Colonic mucosa (tissue), 4 donors: ENCODE results near the gene PCBD1. TPM values are rescaled to one million over a fixed set of nuclear protein-coding genes. Genes with fewer than 3 reads are reported as not detected.
"Not testable (repeated sequence)": the region's sequence is repeated elsewhere in the genome, so short reads cannot be mapped to it uniquely, and the experiment has no call there.

ENCODE experiments used
- DNase-seq: peaks from one replicate; pipeline ENCODE4 v3.0.0-alpha.2; 2020
- H3K27ac ChIP-seq: fragments of 200-600 bp; one replicate; pipeline ENCODE4 v1.8.0; 2021
- H3K27me3 ChIP-seq: fragments of 200-600 bp; one replicate; pipeline ENCODE4 v1.8.0; 2021
- H3K36me3 ChIP-seq: fragments of 200-600 bp; one replicate; pipeline ENCODE4 v1.8.0; 2021
- H3K4me1 ChIP-seq: fragments of 200-600 bp; one replicate; pipeline ENCODE4 v1.8.0; 2021; ENCODE audit warnings: mild to moderate bottlenecking
- H3K4me3 ChIP-seq: fragments of 200-600 bp; one replicate; pipeline ENCODE4 v1.8.0; 2021
- H3K9ac ChIP-seq, 2 donors: one replicate each; pipeline ENCODE4 v1.7.0; 2013; ENCODE audit warnings: control low read depth in 2 of 2, low read depth in 2 of 2, low read length in 2 of 2
- H3K9me3 ChIP-seq: fragments of 200-600 bp; one replicate; pipeline ENCODE4 v1.8.0; 2021
- intact Hi-C: fragments of 100-400 bp; cut with DNase I; formaldehyde crosslinking; loops from one replicate; pipeline ENCODE4 v1.14.1; 2022
- total RNA-seq, 2 donors: library from RNA; stranded (reverse); fragmentation: NEBNext Ultra II Directional in 1 of 2; extraction: Animal tissue kit (Norgen Biotek cat#: 25700) in 1 of 2; gene quantifications; one replicate each; pipeline ENCODE4 v1.2.1, GENCODE V29; 2021
- TF ChIP-seq, protein P1 (sequence below): fragments of 200-600 bp; IDR thresholded peaks from one replicate; pipeline ENCODE4 v1.8.0; 2022; ENCODE audit warnings: antibody characterized with exemption, mild to moderate bottlenecking
- donor health status: healthy.
- donor health status: DM: no; HTN: no; CAD: no.
- donor health status: DM: no; HTN: no; CAD: no.

PCBD1 gene
- total RNA-seq, 2 donors from 2014 or later, result 96.4 to 196 TPM

DNA sequence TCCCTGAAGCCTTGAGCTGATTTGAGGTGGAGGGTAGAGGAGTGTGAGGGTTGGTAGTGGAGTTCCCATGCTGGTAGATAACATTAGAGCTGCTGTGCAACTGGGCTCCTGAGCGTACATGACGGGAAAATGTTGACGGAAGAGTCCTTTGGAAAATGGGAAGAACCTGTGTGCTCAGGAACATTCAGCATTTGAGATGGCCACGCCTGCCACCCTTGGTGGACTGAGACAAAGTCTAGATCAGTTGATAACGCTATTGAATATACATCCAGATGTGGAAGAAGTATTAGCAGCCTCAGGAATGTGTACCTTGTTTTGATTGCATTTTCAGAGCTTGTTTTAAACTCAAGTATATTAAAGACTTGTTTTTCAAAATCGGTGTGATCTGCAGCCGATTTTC, 16.1 kb downstream of the PCBD1 start:
- Histone ChIP-seq H3K4me3 (no peak overlapping the region), H3K9me3 (no peaks in the 10 kb centered on the region), H3K4me1 (no peaks in the 10 kb centered on the region), H3K9ac (no peak overlapping the region), H3K36me3 (peaks cover 6% of the 10 kb centered on the region), H3K27ac (no peak overlapping the region), H3K27me3 (no peaks in the 10 kb centered on the region)
- DNase-seq, result no peak
- intact Hi-C loops, result no loop called here
- TF ChIP-seq, protein P1, sequence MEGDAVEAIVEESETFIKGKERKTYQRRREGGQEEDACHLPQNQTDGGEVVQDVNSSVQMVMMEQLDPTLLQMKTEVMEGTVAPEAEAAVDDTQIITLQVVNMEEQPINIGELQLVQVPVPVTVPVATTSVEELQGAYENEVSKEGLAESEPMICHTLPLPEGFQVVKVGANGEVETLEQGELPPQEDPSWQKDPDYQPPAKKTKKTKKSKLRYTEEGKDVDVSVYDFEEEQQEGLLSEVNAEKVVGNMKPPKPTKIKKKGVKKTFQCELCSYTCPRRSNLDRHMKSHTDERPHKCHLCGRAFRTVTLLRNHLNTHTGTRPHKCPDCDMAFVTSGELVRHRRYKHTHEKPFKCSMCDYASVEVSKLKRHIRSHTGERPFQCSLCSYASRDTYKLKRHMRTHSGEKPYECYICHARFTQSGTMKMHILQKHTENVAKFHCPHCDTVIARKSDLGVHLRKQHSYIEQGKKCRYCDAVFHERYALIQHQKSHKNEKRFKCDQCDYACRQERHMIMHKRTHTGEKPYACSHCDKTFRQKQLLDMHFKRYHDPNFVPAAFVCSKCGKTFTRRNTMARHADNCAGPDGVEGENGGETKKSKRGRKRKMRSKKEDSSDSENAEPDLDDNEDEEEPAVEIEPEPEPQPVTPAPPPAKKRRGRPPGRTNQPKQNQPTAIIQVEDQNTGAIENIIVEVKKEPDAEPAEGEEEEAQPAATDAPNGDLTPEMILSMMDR, result no peak

GRCh38 chr10:70866424-70866823, 21.9 kb downstream of the PCBD1 start:
- no peaks in the 10 kb centered on the region for H3K4me1 ChIP-seq
- H3K27ac ChIP-seq, result no peak overlapping the region
- H3K9ac ChIP-seq, result no peak overlapping the region
- H3K27me3 ChIP-seq, result no peaks in the 10 kb centered on the region
- no peak overlapping the region for H3K4me3 ChIP-seq
- no peak for DNase-seq
- intact Hi-C loops, result no loop called here
- TF ChIP-seq, protein P1, result no peak
- no peaks in the 10 kb centered on the region for H3K36me3 ChIP-seq
- no peaks in the 10 kb centered on the region for H3K9me3 ChIP-seq

DNA sequence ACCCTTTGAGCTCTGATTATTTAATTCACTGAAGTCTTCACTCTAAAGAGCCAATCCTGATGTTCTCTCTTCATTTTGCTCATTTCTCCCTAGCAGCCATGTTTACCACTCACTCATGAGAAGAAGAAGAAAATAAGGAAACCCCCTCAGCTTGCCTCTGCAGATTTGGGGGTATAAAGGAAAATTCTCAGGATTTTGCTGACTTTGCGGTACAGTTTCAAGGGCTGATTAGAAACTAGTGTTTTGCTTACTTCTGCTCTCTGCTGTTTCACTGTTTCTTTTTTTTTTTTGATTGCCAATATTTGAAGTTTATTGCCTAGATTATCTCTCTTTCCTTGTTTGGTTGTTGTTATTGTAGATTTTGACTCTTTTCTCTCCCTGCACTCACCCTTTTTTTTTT, 23.4 kb downstream of the PCBD1 start:
- Histone ChIP-seq H3K4me3 (no peak overlapping the region), H3K4me1 (no peaks in the 10 kb centered on the region), H3K9me3 (no peaks in the 10 kb centered on the region), H3K9ac (no peak overlapping the region), H3K27me3 (no peaks in the 10 kb centered on the region), H3K36me3 (no peaks in the 10 kb centered on the region), H3K27ac (no peak overlapping the region)
- intact Hi-C loops, result no loop called here
- TF ChIP-seq, protein P1, result no peak
- no peak for DNase-seq

DNA sequence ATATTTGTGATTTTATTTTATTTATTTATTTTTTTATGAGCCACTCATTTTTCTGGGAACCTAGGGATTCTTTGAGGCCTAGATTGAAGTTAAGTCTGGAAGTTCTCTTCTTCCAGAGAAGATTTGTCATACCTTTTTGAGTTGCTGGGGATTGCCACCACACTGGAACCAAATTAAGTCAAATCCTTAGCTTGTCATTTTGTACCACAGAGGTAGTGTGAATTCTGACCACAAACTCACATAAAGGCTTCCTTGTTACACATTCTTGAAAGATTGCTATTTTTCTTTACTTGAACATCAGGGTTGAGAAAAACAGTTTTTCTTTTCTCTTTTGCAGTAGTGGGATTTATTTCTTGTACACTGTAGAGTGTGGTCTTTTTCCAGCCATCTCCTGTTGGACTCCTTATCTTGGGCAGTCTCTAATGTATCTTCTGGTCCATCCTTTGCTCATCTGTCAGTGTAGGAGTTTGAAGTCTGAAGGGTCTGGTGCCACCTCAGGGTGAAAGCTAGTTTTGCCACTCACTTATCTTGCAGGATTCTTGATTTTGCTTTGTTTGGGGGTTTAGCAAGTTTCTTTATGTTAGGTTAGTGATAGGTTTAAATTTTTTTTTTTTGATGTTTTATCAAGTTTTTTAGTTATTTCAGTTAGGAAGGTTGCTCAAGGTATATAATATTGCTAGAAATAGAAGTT, 24.8 kb downstream of the PCBD1 start:
- H3K27ac ChIP-seq, result no peak overlapping the region
- H3K9me3 ChIP-seq, result no peaks in the 10 kb centered on the region
- no peak overlapping the region for H3K4me3 ChIP-seq
- H3K36me3 ChIP-seq, result no peaks in the 10 kb centered on the region
- H3K27me3 ChIP-seq, result no peaks in the 10 kb centered on the region
- no peaks in the 10 kb centered on the region for H3K4me1 ChIP-seq
- no peak overlapping the region for H3K9ac ChIP-seq
- intact Hi-C loops, result no loop called here
- TF ChIP-seq, protein P1, result no peak
- DNase-seq, result no peak

- H3K9ac ChIP-seq, H3K4me3 ChIP-seq, H3K9me3 ChIP-seq, H3K4me1 ChIP-seq, H3K36me3 ChIP-seq, H3K27me3 ChIP-seq, DNase-seq, intact Hi-C loops, H3K27ac ChIP-seq: not testable (repeated sequence)
Observed at GRCh38 chr10:70861495-70862197, 26.7 kb downstream of the PCBD1 start.

DNA sequence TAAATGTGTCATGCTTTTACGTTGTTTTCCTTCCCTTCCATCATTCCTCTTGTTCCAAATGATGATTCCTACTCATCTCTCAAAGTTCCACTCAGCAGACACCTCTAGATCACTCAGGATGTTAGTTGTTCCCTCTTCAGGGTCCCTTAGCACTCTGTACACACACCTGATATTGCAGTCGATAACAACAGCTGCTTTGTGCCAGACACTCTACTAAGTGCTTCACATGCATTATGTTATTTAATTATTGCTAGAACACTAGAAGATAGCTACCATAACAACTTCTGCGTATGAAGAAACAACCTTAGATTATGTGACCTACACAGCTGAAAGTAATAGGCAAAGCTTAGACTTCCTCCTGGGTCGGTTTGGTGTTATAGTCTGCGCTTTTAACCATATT, 29.6 kb downstream of the PCBD1 start:
- intact Hi-C loops, result no loop called here
- Histone ChIP-seq H3K27me3 (no peaks in the 10 kb centered on the region), H3K4me3 (no peak overlapping the region), H3K27ac (no peak overlapping the region), H3K4me1 (no peaks in the 10 kb centered on the region), H3K9ac (no peak overlapping the region), H3K9me3 (no peaks in the 10 kb centered on the region), H3K36me3 (no peaks in the 10 kb centered on the region)
- DNase-seq, result no peak
- TF ChIP-seq, protein P1, result no peak
